BLaER1 treated with 17β-estradiol and CSF1 and Interleukin-3, amounts not matched to agents 10 nM and 100 nM (cell line): ENCODE data around the gene TCAP.

Experiments
- H3K27ac ChIP-seq, 11 experiments: shearing (Covaris generic); formaldehyde crosslinking; 2 replicates each; pipeline ENCODE4 v1.8.1; 2022
- H3K27me3 ChIP-seq, 11 experiments: shearing (Covaris generic); formaldehyde crosslinking; 2 replicates each; pipeline ENCODE4 v1.8.1; 2022
- H3K36me3 ChIP-seq, 11 experiments: shearing (Covaris generic); formaldehyde crosslinking; 2 replicates each; pipeline ENCODE4 v1.8.1; 2022
- H3K4me1 ChIP-seq, 10 experiments: shearing (Covaris generic); formaldehyde crosslinking; 2 replicates each; pipeline ENCODE4 v1.8.1; 2022
- H3K4me2 ChIP-seq, 11 experiments: shearing (Covaris generic); formaldehyde crosslinking; 2 replicates each; pipeline ENCODE4 v1.8.1; 2022
- H3K4me3 ChIP-seq, 10 experiments: shearing (Covaris generic); formaldehyde crosslinking; 2 replicates each; pipeline ENCODE4 v1.8.1; 2022
- H3K9ac ChIP-seq, 11 experiments: shearing (Covaris generic); formaldehyde crosslinking; 2 replicates each; pipeline ENCODE4 v1.8.1; 2022
- H3K9me3 ChIP-seq, 11 experiments: shearing (Covaris generic); formaldehyde crosslinking; replicated peaks in 1 of 11; 2 replicates each; pipeline ENCODE4 v1.8.1; 2022
- H4K20me1 ChIP-seq, 11 experiments: shearing (Covaris generic); formaldehyde crosslinking; 2 replicates each; pipeline ENCODE4 v1.8.1; 2022
- Cebpa-rat ChIP-seq, 11 experiments: shearing (Covaris generic); IDR thresholded peaks; 2 replicates each; pipeline ENCODE4 v1.8.1; 2022

TCAP gene

DNA sequence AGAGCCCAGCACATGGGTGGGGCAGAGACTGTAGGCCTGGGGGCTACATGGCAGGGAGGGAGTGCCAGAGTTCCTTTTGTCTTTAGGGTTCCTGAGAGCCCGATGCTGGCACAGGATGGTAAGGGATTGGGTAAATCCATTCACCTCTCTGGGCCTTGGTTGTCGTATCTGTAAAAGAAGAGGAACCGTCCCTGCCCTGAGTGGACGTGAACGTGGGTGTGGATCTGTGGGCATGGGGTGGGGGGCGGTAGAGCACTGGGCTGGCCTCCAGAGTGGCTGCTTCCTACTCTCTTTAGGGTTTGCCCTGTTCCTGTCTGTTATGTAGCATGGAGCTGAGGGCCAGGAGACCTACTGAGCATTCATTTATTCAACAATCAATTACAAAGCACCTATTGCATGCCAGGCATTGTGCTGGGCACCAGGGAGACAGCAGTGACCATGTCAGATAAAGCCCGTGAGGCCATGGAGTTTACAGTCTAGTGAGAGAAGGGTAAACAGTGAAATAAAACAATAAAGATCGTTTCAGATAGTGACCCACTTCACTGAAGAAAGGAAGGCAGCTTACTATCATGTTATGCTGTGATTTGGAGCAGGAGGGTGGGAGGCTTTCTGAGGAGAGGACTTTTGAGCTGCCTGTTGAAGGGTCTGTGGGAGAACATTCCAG is 13.1 kb upstream of the TCAP start:
- peaks cover 0 to 53% (median 35%) of the 10 kb centered on the region in 11 experiments; a peak in 17 of 22 replicates for H3K36me3 ChIP-seq
- no peak overlapping the region; a peak in 1 of 22 replicates for H3K27ac ChIP-seq
- peak overlapping the region in 4 of 11 experiments; percentile 5 to 45 (median 18); a peak in 5 of 22 replicates for H3K9ac ChIP-seq
- no peak for TF ChIP-seq Cebpa-rat (IDR thresholded peaks at IDR 0.05)
- no peak overlapping the region for H3K4me3 ChIP-seq
- peaks cover 73 to 98% (median 97%) of the 10 kb centered on the region in 11 experiments for H4K20me1 ChIP-seq
- peak overlapping the region in 10 of 11 experiments; percentile 27 to 67 (median 55); a peak in 16 of 22 replicates for H3K4me2 ChIP-seq
- no peaks in the 10 kb centered on the region for H3K9me3 ChIP-seq
- H3K27me3 ChIP-seq: no peaks in the 10 kb centered on the region
- H3K4me1 ChIP-seq: peaks cover 23 to 50% (median 37%) of the 10 kb centered on the region in 10 experiments

DNA sequence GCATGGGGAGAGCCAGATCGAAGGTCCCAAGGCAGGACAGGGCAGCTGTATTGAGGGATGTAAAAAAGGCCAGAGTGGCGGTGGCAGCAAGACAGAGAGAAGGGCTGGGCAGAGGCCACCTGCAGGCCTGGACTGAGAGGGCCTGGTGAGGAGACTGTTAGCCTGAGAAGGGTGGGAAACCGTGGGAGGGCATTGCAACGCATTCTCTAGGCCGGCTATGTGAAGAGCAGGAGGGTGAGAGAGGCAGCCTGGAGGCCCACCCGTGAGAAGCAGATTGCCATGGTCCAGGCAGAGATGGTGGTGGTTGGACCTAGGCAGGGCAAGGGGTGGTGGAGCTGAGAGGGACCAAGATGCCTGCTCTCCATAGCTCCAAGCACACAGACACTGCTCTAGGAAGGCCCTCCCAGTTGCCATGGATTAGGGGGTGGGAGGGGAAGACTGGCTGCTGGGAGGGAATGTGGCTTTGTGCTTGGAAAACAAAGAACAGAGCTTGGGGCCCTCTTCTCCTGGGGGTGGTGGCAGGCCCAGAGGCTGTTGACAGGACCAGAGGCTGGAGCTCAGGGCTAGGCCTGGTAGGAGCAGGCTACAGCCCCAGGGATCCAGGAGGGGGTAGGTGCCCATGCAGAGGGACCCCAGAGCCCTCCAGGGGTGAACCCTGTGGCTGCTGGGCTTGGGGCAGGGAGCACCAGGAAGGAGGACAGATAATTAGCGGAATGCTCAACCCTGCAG is 12.4 kb upstream of the TCAP start:
- H3K4me2 ChIP-seq: peak overlapping the region in 4 of 11 experiments; percentile 27 to 62 (median 32); a peak in 3 of 22 replicates
- H3K4me1 ChIP-seq: peaks cover 25 to 53% (median 42%) of the 10 kb centered on the region in 10 experiments
- peaks cover 0 to 60% (median 40%) of the 10 kb centered on the region in 11 experiments; a peak in 17 of 22 replicates for H3K36me3 ChIP-seq
- peaks cover 79 to 98% (median 92%) of the 10 kb centered on the region in 11 experiments for H4K20me1 ChIP-seq
- H3K4me3 ChIP-seq: no peak overlapping the region
- no peak overlapping the region for H3K27ac ChIP-seq
- peak overlapping the region in 3 of 11 experiments; percentile 5 to 41 (median 15); a peak in 2 of 22 replicates for H3K9ac ChIP-seq
- TF ChIP-seq Cebpa-rat (IDR thresholded peaks at IDR 0.05): no peak
- H3K9me3 ChIP-seq: no peaks in the 10 kb centered on the region
- no peaks in the 10 kb centered on the region for H3K27me3 ChIP-seq

DNA sequence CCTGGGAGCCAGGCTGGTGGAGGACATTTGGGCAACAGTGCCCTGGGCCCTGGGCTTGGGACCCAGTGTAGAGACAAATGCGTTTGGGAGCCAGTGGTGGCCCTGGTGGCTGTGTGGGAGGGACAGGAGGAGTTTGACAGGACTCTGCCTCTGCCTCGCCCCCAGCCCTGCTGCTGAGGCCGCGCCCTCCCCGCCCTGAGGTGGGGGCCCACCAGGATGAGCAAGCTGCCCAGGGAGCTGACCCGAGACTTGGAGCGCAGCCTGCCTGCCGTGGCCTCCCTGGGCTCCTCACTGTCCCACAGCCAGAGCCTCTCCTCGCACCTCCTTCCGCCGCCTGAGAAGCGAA is 11.9 kb upstream of the TCAP start:
- TF ChIP-seq Cebpa-rat (IDR thresholded peaks at IDR 0.05): no peak
- Histone ChIP-seq H3K36me3 (peaks cover 0 to 65% (median 46%) of the 10 kb centered on the region in 11 experiments; a peak in 17 of 22 replicates), H3K4me3 (no peak overlapping the region), H3K9me3 (no peaks in the 10 kb centered on the region), H3K27me3 (no peaks in the 10 kb centered on the region), H3K4me1 (peaks cover 30 to 58% (median 47%) of the 10 kb centered on the region in 10 experiments), H3K4me2 (no peak overlapping the region; a peak in 1 of 22 replicates), H3K27ac (no peak overlapping the region), H4K20me1 (peaks cover 82 to 99% (median 92%) of the 10 kb centered on the region in 11 experiments), H3K9ac (0 out of 22 replicates have a peak overlapping the region, but pooled peaks of 1 of the 11 experiments have one; percentile 15)

DNA sequence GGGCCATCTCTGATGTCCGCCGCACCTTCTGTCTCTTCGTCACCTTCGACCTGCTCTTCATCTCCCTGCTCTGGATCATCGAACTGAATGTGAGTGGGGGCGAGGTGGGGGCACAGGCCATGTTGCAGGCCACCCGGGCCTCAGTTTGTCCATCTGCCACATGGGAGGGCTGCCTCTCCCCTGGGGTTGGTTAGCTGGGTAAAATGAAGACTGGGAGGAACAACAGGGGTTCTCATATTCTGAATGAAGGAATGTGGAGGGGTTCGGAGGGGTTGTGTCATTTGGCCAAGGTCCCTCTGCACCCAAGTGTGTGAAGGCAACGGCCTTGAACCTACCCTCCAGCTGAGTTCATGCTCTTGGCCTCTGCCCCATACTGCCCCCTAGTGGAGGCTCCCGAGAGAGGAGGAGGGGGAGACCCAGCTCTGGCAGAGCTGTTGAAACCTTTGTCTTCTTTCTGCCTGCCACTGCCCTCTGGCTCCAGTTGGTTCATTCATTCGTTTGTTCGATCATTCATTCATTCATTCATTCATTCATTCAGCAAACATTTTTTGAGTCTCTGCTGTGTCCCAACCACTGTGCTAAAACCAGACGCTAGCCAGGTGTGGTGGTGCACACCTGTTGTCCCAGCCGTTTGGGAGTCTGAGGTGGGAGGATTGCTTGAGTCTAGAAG is 11.4 kb upstream of the TCAP start:
- Histone ChIP-seq H3K4me2 (no peak overlapping the region), H3K4me1 (peaks cover 35 to 63% (median 49%) of the 10 kb centered on the region in 10 experiments), H3K9ac (0 out of 22 replicates have a peak overlapping the region, but pooled peaks of 1 of the 11 experiments have one; percentile 15), H3K4me3 (no peak overlapping the region), H4K20me1 (peaks cover 81 to 98% (median 92%) of the 10 kb centered on the region in 11 experiments), H3K27ac (no peak overlapping the region), H3K36me3 (peaks cover 0 to 67% (median 46%) of the 10 kb centered on the region in 11 experiments; a peak in 17 of 22 replicates), H3K27me3 (no peaks in the 10 kb centered on the region), H3K9me3 (no peaks in the 10 kb centered on the region)
- TF ChIP-seq Cebpa-rat (IDR thresholded peaks at IDR 0.05): no peak

DNA sequence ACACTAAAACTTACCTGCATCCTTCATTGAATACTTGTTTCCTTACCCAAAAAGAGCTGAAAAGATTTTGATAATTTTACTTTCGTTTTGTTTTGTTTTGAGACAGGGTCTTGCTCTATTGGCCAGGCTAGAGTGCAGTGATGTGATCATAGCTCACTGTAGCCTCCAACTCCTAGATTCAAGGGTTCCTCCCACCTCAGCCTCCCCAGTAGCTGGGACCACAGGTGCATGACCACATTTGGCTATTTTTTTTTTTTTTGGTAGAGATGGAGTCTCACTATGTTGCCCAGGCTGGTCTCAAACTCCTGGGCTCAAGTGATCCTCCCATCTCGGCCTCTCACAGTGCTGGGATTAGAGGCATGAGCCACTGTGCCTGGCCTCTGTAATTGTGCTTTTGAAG is 10.0 kb upstream of the TCAP start:
- H3K27me3 ChIP-seq: no peaks in the 10 kb centered on the region
- H3K9me3 ChIP-seq: no peaks in the 10 kb centered on the region
- H3K27ac ChIP-seq: no peak overlapping the region
- TF ChIP-seq Cebpa-rat (IDR thresholded peaks at IDR 0.05): no peak
- no peak overlapping the region for H3K4me3 ChIP-seq
- peaks cover 48 to 67% (median 52%) of the 10 kb centered on the region in 10 experiments for H3K4me1 ChIP-seq
- no peak overlapping the region for H3K4me2 ChIP-seq
- H4K20me1 ChIP-seq: peaks cover 68 to 96% (median 84%) of the 10 kb centered on the region in 11 experiments
- peaks cover under 1 to 65% (median 37%) of the 10 kb centered on the region in 11 experiments; a peak in 20 of 22 replicates for H3K36me3 ChIP-seq
- no peak overlapping the region for H3K9ac ChIP-seq

DNA sequence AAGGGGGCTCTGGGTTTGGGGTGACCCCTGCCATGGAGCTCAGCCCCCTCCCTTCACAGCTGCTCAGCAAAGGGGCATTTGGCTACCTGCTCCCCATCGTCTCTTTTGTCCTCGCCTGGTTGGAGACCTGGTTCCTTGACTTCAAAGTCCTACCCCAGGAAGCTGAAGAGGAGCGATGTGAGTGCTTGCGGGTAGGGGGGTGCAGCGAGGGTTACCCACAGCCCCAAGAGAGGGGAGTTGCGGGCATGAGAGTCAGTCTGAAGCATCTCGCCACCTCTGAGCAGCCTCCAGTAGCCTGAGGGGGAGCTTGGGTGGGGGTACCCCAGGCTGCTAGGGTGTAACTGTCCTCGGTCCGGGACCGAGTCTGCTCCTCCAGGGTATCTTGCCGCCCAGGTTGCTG is 6.8 kb upstream of the TCAP start:
- H3K27ac ChIP-seq: peak overlapping the region in 2 of 11 experiments; percentile 29 to 83; a peak in 3 of 22 replicates
- H3K9me3 ChIP-seq: no peaks in the 10 kb centered on the region
- TF ChIP-seq Cebpa-rat (IDR thresholded peaks at IDR 0.05): no peak
- peak overlapping the region; percentile 69 to 99 (median 93) for H3K4me2 ChIP-seq
- peaks cover 21 to 87% (median 63%) of the 10 kb centered on the region in 11 experiments for H3K36me3 ChIP-seq
- peak overlapping the region in 7 of 11 experiments; percentile 7 to 65 (median 25); a peak in 6 of 22 replicates for H3K9ac ChIP-seq
- H3K4me1 ChIP-seq: peaks cover 49 to 70% (median 59%) of the 10 kb centered on the region in 10 experiments
- H4K20me1 ChIP-seq: peaks cover 36 to 93% (median 65%) of the 10 kb centered on the region in 11 experiments
- H3K4me3 ChIP-seq: no peak overlapping the region
- no peaks in the 10 kb centered on the region for H3K27me3 ChIP-seq

DNA sequence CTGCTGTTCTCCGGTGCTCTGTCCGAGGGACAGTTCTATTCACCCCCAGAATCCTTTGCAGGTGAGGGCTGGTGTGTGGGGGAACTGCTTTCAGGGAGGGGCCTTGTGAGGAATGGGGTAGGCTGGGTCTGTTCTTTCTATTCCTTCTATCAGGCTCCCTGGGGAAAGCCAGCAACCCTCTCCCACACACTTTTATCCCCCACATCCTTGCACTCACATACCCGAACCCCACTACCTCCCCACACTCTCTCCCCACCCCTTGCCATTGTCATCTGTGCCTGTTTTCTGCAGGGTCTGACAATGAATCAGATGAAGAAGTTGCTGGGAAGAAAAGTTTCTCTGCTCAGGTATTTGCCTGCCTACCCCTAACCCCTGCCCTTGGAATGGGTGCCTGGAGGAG is 6.4 kb upstream of the TCAP start:
- Histone ChIP-seq H3K27ac (peak overlapping the region in 8 of 11 experiments; percentile 29 to 83 (median 75); a peak in 11 of 22 replicates), H3K4me1 (peaks cover 49 to 73% (median 62%) of the 10 kb centered on the region in 10 experiments), H4K20me1 (peaks cover 31 to 91% (median 62%) of the 10 kb centered on the region in 11 experiments; a peak in 21 of 22 replicates), H3K9ac (peak overlapping the region in 9 of 11 experiments; percentile 7 to 70 (median 45); a peak in 10 of 22 replicates), H3K4me2 (peak overlapping the region; percentile 69 to 99 (median 93)), H3K27me3 (no peaks in the 10 kb centered on the region), H3K9me3 (no peaks in the 10 kb centered on the region), H3K4me3 (no peak overlapping the region), H3K36me3 (peaks cover 21 to 84% (median 59%) of the 10 kb centered on the region in 11 experiments)
- TF ChIP-seq Cebpa-rat (IDR thresholded peaks at IDR 0.05): no peak

DNA sequence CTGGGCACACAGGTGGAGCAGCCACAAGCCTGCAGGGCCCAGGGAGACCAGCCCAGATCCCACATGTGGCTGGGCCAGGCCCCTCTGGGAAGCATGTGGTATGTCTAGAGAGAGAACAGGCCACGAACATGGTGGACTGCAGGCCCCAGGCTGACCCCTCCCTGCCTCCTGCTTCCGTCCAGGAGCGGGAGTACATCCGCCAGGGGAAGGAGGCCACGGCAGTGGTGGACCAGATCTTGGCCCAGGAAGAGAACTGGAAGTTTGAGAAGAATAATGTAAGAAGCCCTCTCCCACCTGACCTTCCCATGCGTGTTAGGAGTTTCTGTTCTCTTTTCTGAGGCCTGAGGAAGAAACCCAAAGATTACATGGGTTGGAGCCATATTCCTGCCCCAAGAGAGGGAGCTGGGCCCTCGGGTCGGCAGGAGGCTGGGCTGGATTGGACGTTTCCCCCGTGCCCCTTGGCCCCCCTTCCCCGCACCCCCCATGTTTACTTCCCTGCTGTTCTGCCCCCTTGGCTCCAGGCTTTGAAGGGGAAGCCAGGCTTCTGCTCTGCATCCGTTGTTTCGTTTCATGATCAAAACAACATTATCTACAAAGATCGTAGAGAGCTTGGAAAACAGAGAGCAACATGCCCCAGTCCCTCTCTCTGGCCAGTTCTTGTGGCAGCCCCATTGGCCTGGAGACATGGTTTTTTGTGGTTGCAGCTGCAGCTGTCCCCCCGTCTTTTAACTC is 5.7 kb upstream of the TCAP start:
- peak overlapping the region; percentile 30 to 83 (median 74); a peak in 20 of 22 replicates for H3K27ac ChIP-seq
- peak overlapping the region; percentile 69 to 99 (median 93) for H3K4me2 ChIP-seq
- no peak for TF ChIP-seq Cebpa-rat (IDR thresholded peaks at IDR 0.05)
- H3K27me3 ChIP-seq: no peaks in the 10 kb centered on the region
- no peaks in the 10 kb centered on the region for H3K9me3 ChIP-seq
- peak overlapping the region in 7 of 10 experiments; percentile 22 to 57 (median 44); a peak in 13 of 20 replicates for H3K4me3 ChIP-seq
- peak overlapping the region; percentile 9 to 74 (median 65); a peak in 19 of 22 replicates for H3K9ac ChIP-seq
- peaks cover 25 to 91% (median 62%) of the 10 kb centered on the region in 11 experiments; a peak in 21 of 22 replicates for H4K20me1 ChIP-seq
- H3K4me1 ChIP-seq: peaks cover 49 to 80% (median 68%) of the 10 kb centered on the region in 10 experiments
- peaks cover 21 to 83% (median 52%) of the 10 kb centered on the region in 11 experiments for H3K36me3 ChIP-seq
